ENCODE data around the gene COL5A1.

COL5A1 gene

GRCh38 chr9:134870746-134871662, 229.4 kb downstream of the COL5A1 start (continued):
- no peak for TF ChIP-seq PPARA (CRISPR knock-in tag; IDR thresholded peaks at IDR 0.05; ENCODE audit: borderline replicate concordance)
- TF ChIP-seq PATZ1 (CRISPR knock-in tag; IDR thresholded peaks at IDR 0.05; ENCODE audit: borderline replicate concordance) = no peak

GRCh38 chr9:134871697-134872340, 230.2 kb downstream of the COL5A1 start:
- no peak for ATAC-seq
- TF ChIP-seq RARB (CRISPR knock-in tag; IDR thresholded peaks at IDR 0.05) = no peak
- no peak for TF ChIP-seq ARNTL (CRISPR knock-in tag; IDR thresholded peaks at IDR 0.05; ENCODE audit: borderline replicate concordance, low read depth)
- TF ChIP-seq ZFP30 (CRISPR knock-in tag; IDR thresholded peaks at IDR 0.05) = no peak
- TF ChIP-seq PPARA (CRISPR knock-in tag; IDR thresholded peaks at IDR 0.05; ENCODE audit: borderline replicate concordance) = no peak
- no peak for TF ChIP-seq OSR1 (CRISPR knock-in tag; IDR thresholded peaks at IDR 0.05)
- TF ChIP-seq ZC3H10 (CRISPR knock-in tag; IDR thresholded peaks at IDR 0.05) = no peak
- TF ChIP-seq TOX (CRISPR knock-in tag; IDR thresholded peaks at IDR 0.05; ENCODE audit: borderline replicate concordance) = no peak
- TF ChIP-seq POU6F1 (CRISPR knock-in tag; IDR thresholded peaks at IDR 0.05; ENCODE audit: borderline replicate concordance, low read depth) = no peak

- TF ChIP-seq SNAI2 (CRISPR knock-in tag; IDR thresholded peaks at IDR 0.05) (no peak), ZNF8 (CRISPR knock-in tag; IDR thresholded peaks at IDR 0.05) (no peak), POU6F1 (CRISPR knock-in tag; IDR thresholded peaks at IDR 0.05; ENCODE audit: borderline replicate concordance, low read depth) (no peak), TCF4 (CRISPR knock-in tag; IDR thresholded peaks at IDR 0.05; ENCODE audit: borderline replicate concordance) (no peak), ISL1 (CRISPR knock-in tag; IDR thresholded peaks at IDR 0.05) (no peak)
- no peak for ATAC-seq
These were observed 231.1 kb downstream of the COL5A1 start for GRCh38 chr9:134872482-134873231.

GRCh38 chr9:134875371-134875770, 233.8 kb downstream of the COL5A1 start:
- no peak for ATAC-seq
- no peak for TF ChIP-seq OSR1 (CRISPR knock-in tag; IDR thresholded peaks at IDR 0.05)
- TF ChIP-seq ZFP30 (CRISPR knock-in tag; IDR thresholded peaks at IDR 0.05) = no peak
- no peak for TF ChIP-seq ISL1 (CRISPR knock-in tag; IDR thresholded peaks at IDR 0.05)
- TF ChIP-seq ZC3H10 (CRISPR knock-in tag; IDR thresholded peaks at IDR 0.05) = no peak
- TF ChIP-seq PATZ1 (CRISPR knock-in tag; IDR thresholded peaks at IDR 0.05; ENCODE audit: borderline replicate concordance) = no peak
- TF ChIP-seq CSRNP3 (CRISPR knock-in tag; IDR thresholded peaks at IDR 0.05) = no peak
- TF ChIP-seq PPARA (CRISPR knock-in tag; IDR thresholded peaks at IDR 0.05; ENCODE audit: borderline replicate concordance) = no peak
- no peak for TF ChIP-seq GLIS3 (CRISPR knock-in tag; IDR thresholded peaks at IDR 0.05)
- TF ChIP-seq ZFP3 (CRISPR knock-in tag; IDR thresholded peaks at IDR 0.05) = no peak
- no peak for TF ChIP-seq POU6F1 (CRISPR knock-in tag; IDR thresholded peaks at IDR 0.05; ENCODE audit: borderline replicate concordance, low read depth)
- TF ChIP-seq SNAI2 (CRISPR knock-in tag; IDR thresholded peaks at IDR 0.05) = no peak
- no peak for TF ChIP-seq ESRRG (CRISPR knock-in tag; IDR thresholded peaks at IDR 0.05)

All from SK-N-SH treated with all-trans-retinoic acid at 6 μM for 48 hours (cell line).